ENCODE measurements around the gene FZD4.
"Not testable (repeated sequence)": the region's sequence is repeated elsewhere in the genome, so short reads cannot be mapped to it uniquely, and the experiment has no call there.

Gene FZD4

DNA sequence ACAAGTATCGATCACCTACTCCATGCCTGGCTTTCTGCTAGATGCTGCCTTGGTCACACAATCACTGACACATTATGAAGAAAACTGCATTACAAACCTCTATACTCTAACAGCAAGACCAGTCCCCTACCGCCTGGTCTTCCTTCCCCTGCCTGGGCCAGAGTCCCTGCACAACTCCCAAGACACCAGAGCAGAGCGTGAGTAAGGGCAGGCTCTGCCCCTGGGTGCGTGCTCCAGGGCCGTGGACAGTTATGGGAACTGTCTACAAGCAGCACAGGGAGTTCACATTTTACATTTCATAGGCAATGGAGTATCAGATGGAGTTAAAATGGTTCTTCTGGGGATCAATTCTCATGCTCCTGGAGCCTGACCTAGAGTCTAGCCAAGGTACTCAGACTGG is 6.5 kb downstream of the FZD4 start:
- CTCF ChIA-PET = no interaction called here
- no peak overlapping the region for H3K27ac ChIP-seq
- POLR2A ChIA-PET (ENCODE audit: low non-redundant PET) = no interaction called here
- no peak for DNase-seq (ENCODE audit: low spot score)
- TF ChIP-seq, protein P1, sequence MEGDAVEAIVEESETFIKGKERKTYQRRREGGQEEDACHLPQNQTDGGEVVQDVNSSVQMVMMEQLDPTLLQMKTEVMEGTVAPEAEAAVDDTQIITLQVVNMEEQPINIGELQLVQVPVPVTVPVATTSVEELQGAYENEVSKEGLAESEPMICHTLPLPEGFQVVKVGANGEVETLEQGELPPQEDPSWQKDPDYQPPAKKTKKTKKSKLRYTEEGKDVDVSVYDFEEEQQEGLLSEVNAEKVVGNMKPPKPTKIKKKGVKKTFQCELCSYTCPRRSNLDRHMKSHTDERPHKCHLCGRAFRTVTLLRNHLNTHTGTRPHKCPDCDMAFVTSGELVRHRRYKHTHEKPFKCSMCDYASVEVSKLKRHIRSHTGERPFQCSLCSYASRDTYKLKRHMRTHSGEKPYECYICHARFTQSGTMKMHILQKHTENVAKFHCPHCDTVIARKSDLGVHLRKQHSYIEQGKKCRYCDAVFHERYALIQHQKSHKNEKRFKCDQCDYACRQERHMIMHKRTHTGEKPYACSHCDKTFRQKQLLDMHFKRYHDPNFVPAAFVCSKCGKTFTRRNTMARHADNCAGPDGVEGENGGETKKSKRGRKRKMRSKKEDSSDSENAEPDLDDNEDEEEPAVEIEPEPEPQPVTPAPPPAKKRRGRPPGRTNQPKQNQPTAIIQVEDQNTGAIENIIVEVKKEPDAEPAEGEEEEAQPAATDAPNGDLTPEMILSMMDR (conservative IDR thresholded peaks at IDR 0.05; ENCODE audit: low read depth) = no peak

DNA sequence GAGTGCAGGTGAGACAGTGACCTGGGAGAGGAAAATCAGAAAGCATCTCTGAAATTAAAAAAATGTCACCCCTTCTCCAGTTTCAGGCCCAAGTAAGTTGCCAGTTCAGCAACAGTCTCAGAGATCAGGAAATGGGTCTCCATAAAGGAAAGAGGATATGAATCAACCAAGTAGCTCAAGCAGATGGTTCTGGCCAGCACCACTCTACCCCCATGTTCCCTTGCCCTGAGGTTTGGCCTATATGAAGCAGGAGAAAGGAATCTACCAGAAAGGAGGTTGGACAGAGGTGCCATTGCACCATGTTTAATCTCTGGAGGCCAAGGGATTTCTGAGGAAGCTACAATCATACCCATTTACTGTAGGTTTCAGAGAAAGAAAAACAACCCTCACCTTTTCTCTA is 7.7 kb downstream of the FZD4 start:
- ChIA-PET POLR2A (ENCODE audit: low non-redundant PET) (no interaction called here), CTCF (interaction anchor here (0.7 to 1.1 kb wide), 2 partner anchors 9 to 32 kb away, joined by 3 to 6 read pairs; no protein-coding TSS in a partner anchor)
- H3K27ac ChIP-seq = no peak overlapping the region
- TF ChIP-seq, protein P1 (conservative IDR thresholded peaks at IDR 0.05; ENCODE audit: low read depth) = no peak
- no peak for DNase-seq (ENCODE audit: low spot score)

DNA sequence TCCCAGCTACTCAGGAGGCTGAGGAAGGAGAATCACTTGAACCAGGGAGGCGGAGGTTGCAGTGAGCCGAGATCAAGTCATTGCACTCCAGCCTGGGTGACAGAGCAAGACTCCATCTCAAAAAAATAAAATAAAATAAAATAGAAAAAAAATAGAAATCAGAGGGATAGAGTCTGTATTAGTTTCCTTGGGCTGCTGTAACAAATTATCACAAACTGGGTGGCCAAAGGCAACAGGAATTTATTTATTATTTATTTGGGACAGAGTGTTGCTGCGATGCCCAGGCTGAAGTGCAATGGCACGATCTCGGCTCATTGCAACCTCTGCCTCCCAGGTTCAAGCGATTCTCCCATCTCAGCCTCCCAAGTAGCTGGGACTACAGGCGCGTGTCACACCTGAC is 11.7 kb downstream of the FZD4 start:
- POLR2A ChIA-PET (ENCODE audit: low non-redundant PET); DNase-seq (ENCODE audit: low spot score); H3K27ac ChIP-seq; CTCF ChIA-PET: not testable (repeated sequence)

DNA sequence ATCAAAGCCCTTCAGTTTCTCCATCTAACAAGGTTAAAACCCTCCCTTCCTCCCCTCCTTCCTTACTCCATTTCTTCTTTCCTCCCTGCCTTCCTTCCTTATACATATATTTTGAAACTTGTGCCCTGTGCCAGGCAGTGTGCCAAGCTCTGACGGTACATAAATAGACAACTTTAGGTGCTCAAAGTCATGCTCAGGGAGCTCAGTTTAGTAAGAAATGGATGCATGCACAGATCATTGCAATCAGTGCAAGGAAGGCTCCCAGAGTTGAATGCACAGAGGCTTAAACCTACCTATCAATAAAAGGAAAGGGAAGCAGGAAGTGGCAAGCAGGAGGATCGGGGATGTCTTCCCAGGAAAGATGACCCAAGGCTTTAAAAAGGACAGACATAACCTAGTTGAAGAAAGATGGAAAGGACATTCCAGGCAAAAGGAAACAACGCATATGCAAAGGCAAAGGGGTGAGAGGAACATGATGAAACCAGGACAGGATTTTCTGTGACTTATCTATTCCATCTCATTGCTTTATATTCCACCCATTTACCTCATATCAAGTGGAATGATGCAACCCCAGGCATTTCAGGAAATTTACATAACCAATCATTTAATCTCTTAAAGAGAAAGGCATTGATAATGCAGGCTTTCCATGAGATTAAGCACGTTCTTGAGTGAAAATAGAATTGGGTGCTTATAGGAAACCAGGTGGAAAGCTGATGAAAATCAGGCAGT is 13.2 kb downstream of the FZD4 start:
- no peak for DNase-seq (ENCODE audit: low spot score)
- no peak overlapping the region for H3K27ac ChIP-seq
- TF ChIP-seq, protein P1 (conservative IDR thresholded peaks at IDR 0.05; ENCODE audit: low read depth) = no peak
- CTCF ChIA-PET = interaction anchor here (1.1 kb wide), 1 partner anchor 479 kb away, joined by 3 read pairs; no protein-coding TSS in a partner anchor
- POLR2A ChIA-PET (ENCODE audit: low non-redundant PET) = no interaction called here

DNA sequence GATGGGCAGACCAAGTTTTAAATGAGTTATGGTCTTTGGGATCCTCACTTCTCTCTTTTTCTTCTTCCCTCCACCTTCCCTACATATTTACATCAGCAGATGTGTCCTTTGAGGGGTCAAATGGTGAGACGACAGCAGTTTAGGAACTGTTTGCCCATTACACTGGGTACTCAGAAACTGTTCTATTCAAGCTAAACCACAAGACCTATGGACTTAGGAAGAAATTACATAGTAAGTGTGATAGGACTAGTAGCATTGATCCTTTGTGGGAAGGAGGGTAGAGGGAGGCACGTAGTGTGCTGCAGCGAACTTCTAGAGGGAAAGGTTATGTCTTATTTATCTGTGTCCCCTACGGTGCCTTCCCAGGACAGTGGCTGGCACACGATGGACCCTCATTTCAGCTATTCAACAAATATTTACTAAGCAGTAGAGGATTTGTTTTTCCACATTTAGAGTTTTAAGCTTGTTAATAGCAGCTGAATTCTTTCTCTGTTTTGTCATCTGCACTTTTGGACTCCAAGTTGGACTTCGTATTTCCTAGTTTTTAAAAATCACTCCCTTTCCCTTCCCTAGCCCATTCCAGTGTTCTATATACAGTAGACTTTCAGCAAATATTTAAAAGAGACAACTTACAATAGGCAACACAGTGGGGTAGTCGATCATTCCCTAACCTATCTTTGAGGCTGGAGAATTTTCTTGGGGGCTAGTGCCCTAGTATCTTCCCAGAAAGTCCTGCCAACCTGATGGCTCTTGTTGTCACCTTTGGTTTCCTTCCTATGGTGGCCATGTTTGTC is 13.9 kb downstream of the FZD4 start:
- ChIA-PET POLR2A (ENCODE audit: low non-redundant PET) (no interaction called here), CTCF (interaction anchor here (0.6 to 1.1 kb wide), 2 partner anchors 18 to 480 kb away, joined by 3 read pairs; no protein-coding TSS in a partner anchor)
- TF ChIP-seq, protein P1 (conservative IDR thresholded peaks at IDR 0.05; ENCODE audit: low read depth) = no peak
- no peak for DNase-seq (ENCODE audit: low spot score)
- H3K27ac ChIP-seq = no peak overlapping the region

DNA sequence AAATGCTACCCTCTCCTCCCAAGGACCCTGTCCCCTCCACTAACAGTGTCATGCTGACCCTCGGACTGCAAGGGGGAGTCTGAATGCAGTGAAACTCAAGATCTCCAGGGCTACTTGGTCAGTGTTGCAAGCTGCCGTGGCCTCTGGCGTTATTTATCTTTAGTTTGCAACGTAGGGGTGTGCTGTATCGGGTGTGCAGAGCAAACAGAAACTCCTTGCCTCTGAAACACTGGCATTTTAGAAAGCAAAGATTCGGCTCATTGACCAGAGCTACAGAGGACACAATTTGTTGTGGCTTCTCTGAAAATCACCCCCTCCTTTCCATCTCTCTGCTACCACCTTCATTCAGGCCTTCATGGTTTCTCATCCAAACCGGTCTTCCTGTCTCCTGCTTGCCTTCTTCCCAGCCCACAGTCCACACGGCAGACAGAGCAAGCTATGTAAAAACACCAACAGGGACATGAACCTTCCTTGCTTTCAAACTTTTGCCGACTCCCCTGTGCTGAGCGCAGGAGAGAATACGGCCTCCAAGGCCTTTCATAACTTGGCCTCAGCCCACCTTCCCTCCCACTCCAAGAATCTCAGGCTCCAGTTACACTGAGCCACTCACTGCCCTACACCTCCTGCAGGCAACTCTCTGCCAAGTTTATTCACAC is 14.9 kb downstream of the FZD4 start:
- POLR2A ChIA-PET (ENCODE audit: low non-redundant PET) = no interaction called here
- TF ChIP-seq, protein P1 (conservative IDR thresholded peaks at IDR 0.05; ENCODE audit: low read depth) = no peak
- H3K27ac ChIP-seq = no peak overlapping the region
- no peak for DNase-seq (ENCODE audit: low spot score)
- CTCF ChIA-PET = interaction anchor here (1.0 to 1.2 kb wide), 4 partner anchors 15 to 95 kb away, joined by 3 to 5 read pairs (median 4); no protein-coding TSS in a partner anchor
